GM12878 (cell line): ENCODE measurements around the gene GCNT1. TPM values are rescaled to one million over a fixed set of nuclear protein-coding genes. Genes with fewer than 3 reads are reported as not detected.

Experiments
- ATAC-seq: fragments of 200-7000 bp; cut with Tn5 transposase; 3 replicates; pipeline ENCODE4 v1.9.1; 2020; ENCODE audit warnings: mild to moderate bottlenecking, moderate library complexity
- BruUV-seq: library from RNA; stranded (reverse); fragments of 400-500 nt; replicated peaks from 2 replicates; lab custom pipeline; 2021; lab: Mats Ljungman, UMichigan
- CTCF ChIA-PET: fragments of 300-600 bp; sonication (Branson Sonifier 250); formaldehyde crosslinking; extraction: SDS; loops from one replicate; lab custom pipeline; 2021; ENCODE audit warnings: inconsistent platforms; lab: Yijun Ruan, JAX
- POLR2A ChIA-PET: fragments of 350-600 bp; formaldehyde crosslinking; extraction: SDS; loops from one replicate; lab custom pipeline; 2021; ENCODE audit warnings: inconsistent platforms; lab: Charles Lee
- RAD21 ChIA-PET: fragments of 300-600 bp; sonication (Branson Sonifier 250); formaldehyde crosslinking; loops from one replicate; lab custom pipeline; 2023; ENCODE audit warnings: antibody characterized with exemption; ENCODE audit not compliant: unreplicated experiment; lab: Charles Lee
- SMC1A ChIA-PET: fragments of 300-600 bp; sonication (Branson Sonifier 250); formaldehyde crosslinking; loops from one replicate; lab custom pipeline; 2023; ENCODE audit not compliant: unreplicated experiment, uncharacterized antibody; lab: Charles Lee
- DNase-seq: peaks from one replicate; pipeline ENCODE4 v3.0.0-alpha.2; 2011; ENCODE audit warnings: low read depth, low spot score
- FAIRE-seq: peaks from 3 replicates; lab custom pipeline; 2011; peaks lifted over from hg19 to GRCh38; lab: Jason Lieb, UNC
- H2AFZ ChIP-seq: 2 replicates; pipeline ENCODE4 v1.6.0; 2011; ENCODE audit warnings: low read depth, low read length, control low read depth; ENCODE audit not compliant: control insufficient read depth
- H3K27ac ChIP-seq: 2 replicates; pipeline ENCODE4 v1.5.1; 2011; ENCODE audit warnings: control low read depth; ENCODE audit not compliant: control insufficient read depth, insufficient read depth
- H3K27me3 ChIP-seq, 2 experiments: replicated peaks in 1 of 2; 2 replicates each; pipeline versions ENCODE4 v1.6.0 to v1.6.1; 2011; ENCODE audit warnings: low read length in 1 of 2; ENCODE audit not compliant: control insufficient read depth in 2 of 2, insufficient read depth in 2 of 2
- H3K36me3 ChIP-seq, 2 experiments: 2 replicates each; pipeline ENCODE4 v1.5.1; 2011; ENCODE audit warnings: low read length in 1 of 2; ENCODE audit not compliant: control insufficient read depth in 2 of 2, insufficient read depth in 2 of 2
- H3K4me1 ChIP-seq: 2 replicates; pipeline ENCODE4 v1.6.1; 2011; ENCODE audit warnings: mild to moderate bottlenecking, low read length, moderate library complexity, mixed read lengths; ENCODE audit not compliant: control insufficient read depth, insufficient read depth
- H3K4me2 ChIP-seq: 2 replicates; pipeline ENCODE4 v1.6.0; 2011; ENCODE audit warnings: control low read depth; ENCODE audit not compliant: control insufficient read depth, insufficient read depth
- H3K4me3 ChIP-seq: fragments of 200-600 bp; sonication (generic); 2 replicates; pipeline ENCODE4 v1.5.1; 2016
- H3K79me2 ChIP-seq: 2 replicates; pipeline ENCODE4 v1.6.0; 2011; ENCODE audit warnings: low read length; ENCODE audit not compliant: control insufficient read depth, insufficient read depth
- H3K9ac ChIP-seq: 2 replicates; pipeline ENCODE4 v1.8.0; 2011; ENCODE audit warnings: low read length, control low read depth, mixed read lengths; ENCODE audit not compliant: control insufficient read depth, insufficient read depth
- H3K9me3 ChIP-seq: replicated peaks from 3 replicates; pipeline ENCODE4 v1.5.1; 2011; ENCODE audit warnings: mild to moderate bottlenecking, low read length; ENCODE audit not compliant: control insufficient read depth, insufficient read depth
- H4K20me1 ChIP-seq: 2 replicates; pipeline ENCODE4 v1.6.0; 2011; ENCODE audit not compliant: control insufficient read depth, insufficient read depth
- ATF7 ChIP-seq: fragments of 450-650 bp; IDR thresholded peaks from 2 replicates; pipeline ENCODE4 v1.6.1; 2016; ENCODE audit warnings: low read depth, mild to moderate bottlenecking
- BMI1 ChIP-seq: fragments of 450-650 bp; IDR thresholded peaks from 2 replicates; pipeline ENCODE4 v1.6.1; 2016; ENCODE audit warnings: mild to moderate bottlenecking, moderate library complexity, borderline replicate concordance
- GATAD2B ChIP-seq: fragments of 450-650 bp; conservative IDR thresholded peaks from 2 replicates; pipeline ENCODE4 v1.6.1; 2017; ENCODE audit warnings: low read depth, mild to moderate bottlenecking, moderate library complexity
- KAT2A ChIP-seq: conservative IDR thresholded peaks from 2 replicates; pipeline ENCODE4 v1.6.1; 2011; ENCODE audit warnings: low read depth, low read length; ENCODE audit not compliant: control insufficient read depth
- NKRF ChIP-seq: fragments of 450-650 bp; conservative IDR thresholded peaks from 2 replicates; pipeline ENCODE4 v1.6.1; 2017; ENCODE audit warnings: mild to moderate bottlenecking, moderate library complexity
- TAF1 ChIP-seq: IDR thresholded peaks from 2 replicates; pipeline ENCODE4 v1.6.1; 2011; ENCODE audit warnings: mild to moderate bottlenecking, low read depth, low read length, borderline replicate concordance
- WGBS: methylation state at CpG from one replicate; pipeline ENCODE4 v1.1.6; 2016; ENCODE audit warnings: low lambda C conversion rate; ENCODE audit not compliant: insufficient replicate concordance, insufficient coverage; ENCODE audit errors: missing lambda C conversion rate; 5-methylcytosine and 5-hydroxymethylcytosine counted together
- in situ Hi-C: fragments of 300-500 bp; cut with MboI; formaldehyde crosslinking; loops from 9 replicates; pipeline ENCODE4 v1.14.3; 2018; ENCODE audit warnings: mixed read lengths
- intact Hi-C: fragments of 100-400 bp; cut with micrococcal nuclease; formaldehyde crosslinking; loops from one replicate; pipeline ENCODE4 v1.14.2; 2022; ENCODE audit not compliant: unreplicated experiment
- polyA plus RNA-seq, 11 experiments: library from polyadenylated mRNA; depleted of rRNA in 4 of 11; unstranded in 6 of 11; stranded (reverse) in 5 of 11; fragments of >200 nt; fragmentation: Nextera tagmentation in 4 of 11; fragmentation: Illumina TruSeq in 1 of 11; extraction: Ambion mirVana in 4 of 11; extraction: Trizol in 1 of 11; gene quantifications; 1 replicate in 1 of 11; 2 replicates in 10 of 11; pipeline versions ENCODE4 v1.2.1 to v1.2.3, GENCODE V29; 2011 to 2016; ENCODE audit warnings: inconsistent platforms in 2 of 11, missing spikeins in 2 of 11, low read depth in 1 of 11
- total RNA-seq, 4 experiments: library from RNA; depleted of rRNA in 3 of 4; stranded (reverse); fragments of >200 nt in 3 of 4; fragmentation: Illumina TruSeq in 1 of 4; extraction: Trizol in 1 of 4; gene quantifications; 2 replicates each; pipeline versions ENCODE4 v1.2.1 to v1.2.3, GENCODE V29; 2013 to 2021

Gene GCNT1
- total and polyA plus RNA-seq, 10 of the 15 experiments (the other 5 are each of a cell fraction or from before 2014, with no cell fraction given), result 2.8 to 17.8 (median 7.1) TPM

- DNase-seq (no peak), ATAC-seq (no peak), FAIRE-seq (no peak)
- intact Hi-C loops, result no loop called here
- POLR2A ChIA-PET, result interaction anchor here (0.6 to 0.7 kb wide), 2 partner anchors 101 to 1416 kb away, joined by 4 read pairs; no protein-coding TSS in a partner anchor
- in situ Hi-C loops, result no loop called here
- BruUV-seq, result no TSS peak
- Histone ChIP-seq H3K9me3 (no peaks in the 10 kb centered on the region; the same call in 2 of the 3 replicates), H3K27me3 (no peaks in the 10 kb centered on the region), H2AFZ (no peak overlapping the region), H3K4me3 (no peak overlapping the region), H3K79me2 (no peaks in the 10 kb centered on the region), H3K4me2 (no peak overlapping the region), H3K4me1 (no peaks in the 10 kb centered on the region), H3K36me3 (no peaks in the 10 kb centered on the region), H4K20me1 (no peaks in the 10 kb centered on the region), H3K9ac (no peak overlapping the region), H3K27ac (no peak overlapping the region)
- SMC1A ChIA-PET, result no interaction called here
- 100% methylated on average over 1 of the region's 1 CpG for WGBS
- TF ChIP-seq BMI1 (no peak), TAF1 (no peak), GATAD2B (no peak), NKRF (no peak), KAT2A (no peak), ATF7 (no peak)
- CTCF ChIA-PET, result no interaction called here
- RAD21 ChIA-PET, result no interaction called here
These were observed 93.2 kb downstream of the GCNT1 start for GRCh38 chr9:76552181-76552580.
